UCSD-AML1 (cell line): Measurements from ENCODE around the gene NINJ2.
"Not testable (repeated sequence)": the region's sequence is repeated elsewhere in the genome, so short reads cannot be mapped to it uniquely, and the experiment has no call there.

Experiments
- DNase-seq: peaks from one replicate; lab custom pipeline; 2025; ENCODE audit not compliant: unreplicated experiment; lab: John Stamatoyannopoulos, UW

The NINJ2 gene

GRCh38 chr12:663293-663871 lies at the start of gene NINJ2:
TSS of gene NINJ2 (minus strand) at chr12:663445. CDS start at chr12:663360, 85 bp downstream.
- DNase-seq = no peak

- no peak for DNase-seq
Measured at GRCh38 chr12:712172-712863, 49.1 kb upstream of the NINJ2 start.

DNA sequence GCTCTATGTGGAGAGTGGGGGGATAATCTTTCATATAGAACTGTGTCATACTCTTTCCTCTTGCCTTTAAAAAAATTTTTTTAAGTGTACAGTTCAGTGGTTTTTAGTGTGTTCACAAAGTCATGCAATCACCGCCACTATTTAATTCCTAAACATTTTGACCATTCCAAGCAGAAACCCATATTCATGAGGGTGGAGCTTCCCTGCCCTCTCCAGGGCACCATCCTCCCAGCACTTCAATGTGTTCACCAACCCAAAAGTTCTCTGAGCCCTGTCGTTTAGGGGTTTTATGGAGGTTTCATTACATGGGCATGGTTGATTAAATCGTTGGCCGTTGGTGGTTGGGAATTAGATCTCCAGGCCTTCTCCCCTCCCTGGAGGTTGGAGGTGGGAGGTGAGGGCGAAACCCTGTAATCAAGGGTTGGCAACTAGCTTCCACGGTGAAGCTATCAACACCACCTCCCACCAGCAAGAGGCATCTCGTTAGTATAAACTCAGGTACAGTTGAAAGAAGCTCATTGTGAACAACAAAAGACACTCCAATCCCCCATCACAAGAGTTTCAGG lies 46.3 kb upstream of the NINJ2 start:
- no peak for DNase-seq

GRCh38 chr12:708084-708483 lies 44.8 kb upstream of the NINJ2 start:
- not testable (repeated sequence) for DNase-seq

DNA sequence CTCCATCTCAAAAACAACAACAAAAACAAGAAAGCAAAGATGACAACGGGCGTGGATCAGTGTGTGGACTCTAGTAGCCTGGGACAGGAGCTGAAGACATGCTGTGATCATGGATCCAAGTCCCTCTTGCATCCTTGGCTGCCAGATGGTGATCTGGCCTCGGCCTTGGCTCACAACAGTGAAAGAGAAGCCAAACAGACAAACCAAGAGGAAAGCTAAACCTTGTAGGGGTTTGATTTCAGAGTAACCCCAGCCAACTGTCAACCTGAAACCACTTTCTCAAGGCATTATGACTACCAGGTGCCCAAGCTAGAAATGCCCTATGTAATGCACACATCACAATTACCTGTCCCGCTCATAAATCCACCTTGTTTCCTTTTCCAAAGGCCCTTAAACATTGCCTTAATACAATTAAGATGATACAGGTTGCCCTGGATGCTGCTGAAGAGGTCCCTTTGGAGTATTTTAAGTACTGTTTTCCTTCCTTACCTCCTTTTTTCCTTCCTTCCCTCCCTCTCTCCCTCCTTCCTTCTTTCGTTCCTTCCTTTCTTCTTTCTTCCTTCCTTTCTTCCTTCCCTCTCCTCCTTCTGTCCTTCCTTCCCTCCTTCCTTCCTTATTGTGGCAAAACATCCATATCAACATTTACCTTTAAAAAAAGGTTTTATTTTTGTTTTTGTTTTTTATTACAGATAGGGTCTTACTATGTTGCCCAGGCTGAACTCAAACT lies 41.4 kb upstream of the NINJ2 start:
- no peak for DNase-seq

DNA sequence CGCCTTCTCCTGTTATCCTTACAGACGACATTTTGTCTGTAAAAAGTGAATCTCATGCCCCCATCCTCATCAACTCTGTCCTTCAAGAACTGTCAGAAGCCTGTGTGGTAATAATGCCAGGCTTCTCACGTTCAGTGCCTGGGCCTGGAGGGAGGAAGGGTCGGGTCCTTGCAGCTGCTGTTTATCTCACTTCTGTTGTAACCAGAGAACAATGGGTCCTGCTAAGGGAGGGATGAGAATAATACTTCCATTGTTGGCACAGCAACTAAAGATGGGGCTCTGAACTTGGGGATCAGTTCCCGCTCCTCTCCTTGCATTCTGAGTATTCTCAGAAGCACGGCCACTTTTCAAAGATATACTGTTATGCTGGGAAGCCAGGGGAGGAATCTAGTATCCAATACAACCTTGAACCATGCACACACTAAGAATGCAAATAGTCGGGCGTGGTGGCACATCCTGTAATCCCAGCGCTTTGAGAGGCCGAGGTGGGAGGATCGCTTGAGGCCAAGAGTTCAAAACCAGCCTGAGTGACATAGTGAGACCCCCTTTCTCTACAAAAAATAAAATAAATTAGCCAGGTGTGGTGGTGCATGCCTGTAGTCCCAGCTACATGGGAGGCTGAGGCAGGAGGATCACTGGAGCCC lies 38.8 kb upstream of the NINJ2 start:
- DNase-seq = no peak

GRCh38 chr12:700016-700415 lies 36.8 kb upstream of the NINJ2 start:
- DNase-seq = no peak

- not testable (repeated sequence) for DNase-seq
Measured at GRCh38 chr12:698222-698621, 35.0 kb upstream of the NINJ2 start.

DNA sequence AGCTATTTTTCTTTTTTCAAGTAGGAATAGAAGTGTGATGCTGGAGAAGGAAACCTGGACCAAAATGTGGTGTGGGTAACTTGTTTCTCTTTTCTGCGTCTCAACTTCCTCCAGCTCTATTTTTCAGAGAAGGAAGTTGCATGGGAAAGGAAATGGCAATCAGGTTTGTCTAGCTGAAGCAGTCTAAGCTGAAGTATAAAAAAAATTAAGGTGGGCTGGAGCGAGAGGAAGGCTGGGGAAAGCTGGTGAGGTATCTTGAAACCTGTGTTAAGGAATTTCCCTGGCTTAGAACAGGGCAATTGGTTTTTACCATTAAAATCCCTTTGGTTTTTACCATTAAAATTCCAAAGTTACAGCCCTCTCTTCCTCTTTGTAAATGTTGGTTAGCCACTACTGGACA lies 34.2 kb upstream of the NINJ2 start:
- DNase-seq = no peak

DNA sequence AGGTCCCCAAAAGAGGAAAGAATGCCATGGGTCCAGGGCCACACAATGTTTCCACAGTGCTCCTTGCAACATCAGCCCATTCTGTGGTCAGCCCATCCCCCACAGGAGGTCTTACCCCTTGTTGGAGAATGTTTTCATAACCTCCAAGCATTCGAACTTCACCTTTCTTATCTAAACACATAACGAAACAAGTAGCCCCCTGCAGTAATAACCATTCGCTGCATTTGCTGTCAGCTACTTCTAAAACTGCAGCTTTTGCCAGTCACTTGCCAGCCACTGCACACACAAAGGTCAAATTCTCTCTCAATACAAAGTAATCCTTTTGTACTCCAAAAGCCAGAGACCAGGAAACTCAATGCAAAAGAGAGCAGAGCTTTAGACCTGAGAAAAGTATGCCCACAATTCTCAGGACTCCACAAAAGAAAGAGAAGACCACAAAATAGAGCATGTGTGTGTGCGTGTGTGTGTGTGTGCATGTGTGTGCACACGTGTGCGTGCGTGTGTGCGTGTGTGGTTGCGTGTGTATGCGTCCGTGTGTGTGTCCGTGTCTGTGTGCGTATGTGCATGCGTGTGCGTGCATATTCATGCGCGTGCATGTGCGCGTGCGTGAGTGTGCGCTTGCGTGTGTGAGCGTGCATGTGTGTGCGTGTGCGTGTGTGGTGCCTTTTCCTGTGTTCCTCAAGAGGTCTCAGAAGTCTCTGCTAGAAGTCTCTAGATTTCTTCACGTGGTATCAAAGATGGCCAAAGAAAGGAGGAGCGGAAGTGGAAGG lies 31.7 kb upstream of the NINJ2 start:
- peak; percentile 38 for DNase-seq

GRCh38 chr12:693934-694533 lies 30.8 kb upstream of the NINJ2 start:
- no peak for DNase-seq

DNA sequence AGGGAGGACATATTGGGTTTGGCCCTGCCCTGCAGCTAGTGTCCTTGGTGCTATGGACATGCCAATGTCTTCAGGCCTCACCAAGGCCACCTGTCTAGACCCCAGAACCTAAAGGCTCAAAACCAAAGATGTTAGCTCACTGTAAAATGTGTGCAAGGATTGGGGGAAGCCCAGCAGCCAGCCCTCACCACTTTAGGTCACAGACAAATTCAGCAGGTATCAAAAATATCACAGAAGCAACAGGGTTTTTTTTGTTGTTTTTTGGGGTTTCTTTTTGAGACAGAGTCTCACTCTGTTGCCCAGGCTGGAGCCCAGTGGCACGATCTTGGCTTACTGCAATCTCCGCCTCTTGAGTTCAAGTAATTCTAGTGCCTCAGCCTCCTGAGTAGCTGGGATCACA lies 29.0 kb upstream of the NINJ2 start:
- DNase-seq = no peak

GRCh38 chr12:690466-690865 lies 27.2 kb upstream of the NINJ2 start:
- no peak for DNase-seq

DNA sequence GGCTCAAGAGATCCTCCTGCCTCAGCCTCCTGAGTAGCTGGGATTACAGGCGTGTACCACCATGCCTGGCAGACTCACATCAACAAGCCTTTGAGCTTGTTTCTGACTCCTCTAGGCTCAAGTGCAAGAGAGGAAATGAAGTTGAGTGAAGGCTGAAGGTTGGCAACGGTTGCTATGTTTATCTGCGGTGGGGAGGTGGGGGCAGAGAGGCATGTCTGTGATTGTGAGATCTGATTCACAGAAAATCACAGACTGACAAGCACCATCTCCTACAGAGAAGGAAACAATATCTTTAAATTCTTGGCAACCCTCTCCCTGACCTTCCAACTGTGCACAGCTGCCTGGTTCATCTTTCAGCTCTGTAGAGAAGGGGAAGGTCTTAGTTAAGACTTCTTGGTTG lies 22.1 kb upstream of the NINJ2 start:
- DNase-seq = peak; percentile 52

GRCh38 chr12:684416-684815 lies 21.2 kb upstream of the NINJ2 start:
- DNase-seq = no peak

GRCh38 chr12:681568-682256 lies 18.5 kb upstream of the NINJ2 start:
- DNase-seq = no peak

GRCh38 chr12:678747-679712 lies 15.8 kb upstream of the NINJ2 start:
- no peak for DNase-seq

DNA sequence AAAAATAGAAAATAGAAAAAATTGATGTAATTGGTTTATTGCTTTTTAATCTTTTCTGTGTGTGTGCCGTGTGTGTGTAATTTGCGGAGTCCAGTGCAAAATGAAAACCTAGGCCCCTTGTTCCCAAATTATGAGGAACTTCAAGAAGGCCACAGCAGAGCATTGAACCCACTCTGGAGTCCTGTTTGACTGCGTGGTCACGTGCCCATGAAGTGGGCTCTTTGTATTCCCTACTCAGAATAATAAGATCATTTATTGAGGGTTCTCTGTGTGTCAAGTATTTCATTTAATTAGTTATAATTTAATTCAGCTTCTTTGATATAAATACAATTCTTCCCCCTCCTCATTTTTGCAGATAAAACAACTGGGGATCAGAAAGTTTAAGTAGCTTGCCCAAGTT lies 12.3 kb upstream of the NINJ2 start:
- DNase-seq = no peak
